Fibroblast of upper back skin (primary cell): Measurements from ENCODE around the gene KCNE3.
"Not testable (repeated sequence)": the region's sequence is repeated elsewhere in the genome, so short reads cannot be mapped to it uniquely, and the experiment has no call there.

Experiments used
- DNase-seq: peaks from one replicate; pipeline ENCODE4 v3.0.0-alpha.2; 2013

KCNE3 gene

GRCh38 chr11:74437441-74438042 is 29.8 kb downstream of the KCNE3 start:
- no peak for DNase-seq

- no peak for DNase-seq
Measured at GRCh38 chr11:74434528-74434927, 32.8 kb downstream of the KCNE3 start.

- DNase-seq = no peak
Measured at GRCh38 chr11:74429205-74429604, 38.1 kb downstream of the KCNE3 start.

- no peak for DNase-seq
Measured at GRCh38 chr11:74427384-74427886, 39.9 kb downstream of the KCNE3 start.

GRCh38 chr11:74425100-74425499 is 42.2 kb downstream of the KCNE3 start:
- DNase-seq = no peak

GRCh38 chr11:74418509-74418895 is 48.8 kb downstream of the KCNE3 start:
- DNase-seq = peak; percentile 59

GRCh38 chr11:74417860-74418508 is 49.4 kb downstream of the KCNE3 start:
- peak; percentile 10 for DNase-seq

- DNase-seq = peak; percentile 63
Measured at GRCh38 chr11:74417379-74417804, 50.0 kb downstream of the KCNE3 start.

GRCh38 chr11:74416974-74417373 is 50.4 kb downstream of the KCNE3 start:
- DNase-seq = not testable (repeated sequence)

- DNase-seq = no peak
Measured at GRCh38 chr11:74412733-74413359, 54.5 kb downstream of the KCNE3 start.

- peak; percentile 18 for DNase-seq
Measured at GRCh38 chr11:74412321-74412720, 55.0 kb downstream of the KCNE3 start.

- no peak for DNase-seq
Measured at GRCh38 chr11:74409633-74410032, 57.7 kb downstream of the KCNE3 start.
